OCI-M2 (cell line): ENCODE measurements around the gene SMIM7.
"Not testable (repeated sequence)": the region's sequence is repeated elsewhere in the genome, so short reads cannot be mapped to it uniquely, and the experiment has no call there.

Experiments used
- DNase-seq: peaks from one replicate; lab custom pipeline; 2025; ENCODE audit not compliant: unreplicated experiment; lab: John Stamatoyannopoulos, UW

Gene SMIM7

DNA sequence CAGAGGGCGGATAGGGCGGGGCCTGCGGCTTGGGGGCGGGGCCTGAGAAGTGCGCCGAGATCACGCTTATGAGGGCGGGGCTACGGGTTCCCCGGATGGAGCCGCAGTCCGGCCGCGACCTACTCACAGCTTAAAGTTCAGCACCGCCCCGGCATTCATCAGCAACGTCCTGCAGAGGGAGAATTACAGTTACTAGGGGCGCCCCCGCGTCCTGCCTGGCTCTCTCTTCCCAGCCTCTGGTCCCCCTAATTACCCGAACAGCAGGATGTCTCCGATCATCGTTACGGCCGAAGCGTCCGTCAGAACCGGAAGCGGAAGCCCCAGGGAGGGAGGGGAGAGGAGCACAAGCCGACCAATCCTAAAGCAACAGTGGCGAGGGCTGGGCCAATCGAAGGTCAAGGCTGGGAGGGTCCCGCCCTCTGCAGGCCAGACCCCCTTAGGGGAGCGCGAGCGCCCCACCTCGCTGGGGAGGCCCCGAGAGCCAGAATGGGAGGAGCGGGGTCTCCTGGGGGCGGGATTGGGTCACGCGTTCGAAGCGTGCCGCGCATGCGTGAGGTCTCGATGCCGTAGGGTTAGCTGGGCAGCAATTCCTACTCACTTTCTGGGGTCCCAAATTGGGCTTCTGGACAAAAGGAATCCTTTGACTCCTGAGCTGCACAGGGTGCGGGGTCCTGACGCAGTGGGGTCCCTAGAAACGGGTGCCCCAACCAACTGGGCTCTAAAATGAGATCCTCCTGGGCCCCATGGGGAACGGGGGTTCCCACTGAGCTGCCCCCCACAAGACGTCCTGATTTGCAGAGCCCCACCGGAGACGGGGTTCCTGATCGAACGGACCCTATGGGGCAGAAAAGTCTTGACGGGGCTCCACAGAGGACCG, at the start of gene SMIM7:
Gene SMIM7, minus strand, starts transcription at position 313 of the 877 bp plus-strand sequence. Its CDS starts 34 bp downstream, at position 279.
- DNase-seq = peak; percentile 99

DNA sequence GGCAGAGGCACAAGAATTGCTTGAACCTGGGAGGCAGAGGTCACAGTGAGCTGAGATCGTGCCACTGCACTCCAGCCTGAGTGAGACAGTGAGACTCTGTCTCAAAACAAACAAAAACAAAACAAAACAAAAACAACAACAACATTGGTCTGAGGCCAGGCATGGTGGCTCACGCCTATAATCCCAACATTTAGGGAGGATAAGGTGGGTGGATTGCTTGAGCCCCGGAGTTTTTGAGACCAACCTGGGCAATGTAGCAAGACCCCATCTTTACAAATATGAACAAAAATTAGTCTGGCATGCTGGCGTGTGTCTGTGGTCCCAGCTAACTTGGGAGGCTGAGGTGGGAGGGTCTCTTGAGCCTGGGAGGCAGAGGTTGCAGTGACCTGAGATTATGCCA, 43.7 kb upstream of the SMIM7 start:
- no peak for DNase-seq

GRCh38 chr19:16702123-16702522, 42.2 kb upstream of the SMIM7 start:
- DNase-seq = no peak

- no peak for DNase-seq
These were observed 39.0 kb upstream of the SMIM7 start for GRCh38 chr19:16698914-16699313.

GRCh38 chr19:16688084-16688483, 28.1 kb upstream of the SMIM7 start:
- DNase-seq = no peak

DNA sequence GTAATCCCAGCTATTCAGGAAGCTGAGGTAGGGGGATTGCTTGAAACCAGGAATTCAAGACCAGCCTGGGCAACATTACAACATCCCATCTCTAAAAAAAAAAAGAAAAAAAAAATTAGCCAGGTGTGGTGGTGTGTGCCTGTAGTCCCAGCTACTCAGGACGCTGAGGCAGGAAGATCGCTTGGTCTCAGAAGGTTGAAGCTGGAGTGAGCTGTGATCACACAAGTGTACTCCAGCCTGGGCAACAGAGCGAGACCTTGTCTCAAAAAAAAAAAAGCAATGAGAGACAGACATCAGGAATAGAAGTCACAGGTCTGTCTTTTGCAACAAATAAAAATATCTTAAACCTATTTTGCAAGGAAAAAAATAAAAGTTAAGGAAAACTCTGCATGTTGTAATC, 24.3 kb upstream of the SMIM7 start:
- DNase-seq = no peak

- DNase-seq = no peak
These were observed 22.6 kb upstream of the SMIM7 start for GRCh38 chr19:16682539-16682938.

DNA sequence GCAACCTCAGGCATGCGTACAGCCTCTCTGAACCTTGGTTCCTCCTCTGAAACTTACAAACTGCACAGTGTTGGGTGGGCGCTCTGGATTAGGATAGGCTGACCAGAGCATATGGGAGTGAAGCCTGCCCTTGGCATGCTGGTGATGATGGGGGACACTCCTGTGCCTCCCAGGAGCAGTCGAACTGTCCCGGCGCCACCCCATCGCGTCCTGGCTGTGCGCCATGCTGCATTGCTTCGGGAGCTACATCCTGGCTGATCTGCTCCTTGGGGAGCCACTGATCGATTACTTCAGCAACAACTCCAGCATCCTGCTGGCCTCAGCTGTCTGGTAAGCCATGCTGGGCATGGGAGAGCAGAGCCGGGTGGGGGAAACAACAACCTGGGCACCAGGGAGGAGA, 19.9 kb upstream of the SMIM7 start:
- no peak for DNase-seq

- DNase-seq = no peak
These were observed 18.6 kb upstream of the SMIM7 start for GRCh38 chr19:16678498-16678897.

- no peak for DNase-seq
These were observed 17.1 kb upstream of the SMIM7 start for GRCh38 chr19:16677055-16677454.

DNA sequence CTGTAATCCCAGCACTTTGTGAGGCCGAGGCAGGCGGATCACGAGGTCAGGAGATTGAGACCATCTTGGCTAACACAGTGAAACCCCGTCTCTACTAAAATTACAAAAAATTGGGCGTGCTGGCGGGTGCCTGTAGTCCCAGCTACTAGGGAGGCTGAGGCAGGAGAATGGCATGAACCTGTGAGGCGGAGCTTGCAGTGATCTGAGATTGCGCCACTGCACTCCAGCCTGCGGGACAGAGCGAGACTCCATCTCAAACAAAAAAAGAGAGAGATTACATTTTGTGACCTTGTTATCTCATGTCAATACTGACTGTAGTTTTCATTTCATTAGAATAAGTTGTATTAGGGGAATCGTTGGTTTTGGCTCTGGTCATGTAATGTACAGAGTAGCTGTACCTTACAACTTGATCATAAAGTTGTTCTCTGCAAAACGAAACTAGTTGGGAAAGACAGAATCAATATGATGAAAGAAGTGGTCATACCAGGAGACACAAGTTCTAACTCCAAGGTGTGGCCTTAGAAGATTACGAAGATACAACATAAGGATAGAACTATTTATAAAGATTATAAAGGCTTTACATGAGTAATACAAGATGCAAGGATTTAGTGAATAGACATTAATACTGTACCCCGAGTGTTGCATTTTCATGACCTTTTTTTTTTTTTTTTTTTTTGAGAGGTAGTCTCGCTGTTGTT, 16.3 kb upstream of the SMIM7 start:
- no peak for DNase-seq

DNA sequence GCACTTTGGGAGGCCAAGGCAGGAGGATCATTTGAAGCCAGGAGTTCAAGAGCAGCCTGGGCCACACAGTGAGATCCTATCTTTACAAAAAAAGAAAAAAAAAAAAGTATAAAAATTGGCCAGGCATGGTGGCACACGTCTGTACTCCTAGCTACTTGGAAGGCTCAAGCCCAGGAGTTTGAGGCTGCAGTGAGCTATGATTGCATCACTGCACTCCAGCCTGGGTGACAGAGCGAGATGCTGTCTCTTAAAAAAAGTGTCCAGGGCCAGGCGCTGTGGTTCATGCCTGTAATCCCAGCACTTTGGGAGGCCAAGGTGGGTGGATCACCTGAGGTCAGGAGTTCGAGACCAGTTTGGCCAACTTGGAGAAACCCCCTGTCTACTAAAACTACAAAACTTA, 13.9 kb upstream of the SMIM7 start:
- not testable (repeated sequence) for DNase-seq

GRCh38 chr19:16673231-16673630, 13.3 kb upstream of the SMIM7 start:
- DNase-seq = no peak

DNA sequence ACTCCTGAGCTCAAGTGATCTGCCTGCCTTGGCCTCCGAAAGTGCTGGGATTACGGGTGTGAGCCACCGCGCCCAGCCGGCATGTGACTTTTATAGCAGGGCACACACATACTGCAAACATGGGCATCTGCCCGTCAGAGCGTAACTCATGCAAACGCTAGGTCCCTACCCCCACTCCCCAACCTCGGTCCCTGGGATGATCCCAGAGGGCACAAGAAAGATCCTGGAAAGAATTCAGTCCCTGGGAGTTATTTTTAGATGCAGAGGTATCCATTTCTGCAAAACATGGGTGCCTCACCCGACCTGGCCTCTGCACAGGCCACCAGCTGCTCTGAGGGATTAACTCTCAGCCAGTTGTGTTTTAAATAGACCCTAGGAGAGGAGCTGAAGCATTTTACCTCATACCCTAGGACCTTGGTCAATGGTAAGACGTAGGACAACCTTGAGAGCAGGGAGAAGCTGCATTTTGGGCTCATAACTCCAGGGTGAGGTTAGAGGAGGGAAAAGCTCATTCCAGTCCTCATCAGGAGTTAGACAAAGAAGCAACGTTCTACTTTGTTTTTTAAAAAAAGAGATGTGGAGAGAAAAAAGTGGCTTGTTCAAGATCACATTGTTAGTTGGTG, 11.8 kb upstream of the SMIM7 start:
- DNase-seq = no peak

- DNase-seq = no peak
These were observed 10.3 kb upstream of the SMIM7 start for GRCh38 chr19:16670291-16670690.

GRCh38 chr19:16668702-16669101, 8.8 kb upstream of the SMIM7 start:
- DNase-seq = not testable (repeated sequence)

- DNase-seq = no peak
These were observed 8.2 kb upstream of the SMIM7 start for GRCh38 chr19:16668176-16668575.

GRCh38 chr19:16661480-16662034, 1.6 kb upstream of the SMIM7 start:
- no peak for DNase-seq

- no peak for DNase-seq
These were observed 977 bp upstream of the SMIM7 start, which contains the start of gene TMEM38A for GRCh38 chr19:16660763-16661479. Gene TMEM38A (plus strand): TSS chr19:16661139. CDS start chr19:16661218, 79 bp downstream.

GRCh38 chr19:16659464-16659831, 496 bp downstream of the SMIM7 start:
- DNase-seq = no peak

GRCh38 chr19:16657384-16657783, 2.6 kb downstream of the SMIM7 start:
- DNase-seq = no peak
